ENCODE measurements around the gene THUMPD1.

DNA sequence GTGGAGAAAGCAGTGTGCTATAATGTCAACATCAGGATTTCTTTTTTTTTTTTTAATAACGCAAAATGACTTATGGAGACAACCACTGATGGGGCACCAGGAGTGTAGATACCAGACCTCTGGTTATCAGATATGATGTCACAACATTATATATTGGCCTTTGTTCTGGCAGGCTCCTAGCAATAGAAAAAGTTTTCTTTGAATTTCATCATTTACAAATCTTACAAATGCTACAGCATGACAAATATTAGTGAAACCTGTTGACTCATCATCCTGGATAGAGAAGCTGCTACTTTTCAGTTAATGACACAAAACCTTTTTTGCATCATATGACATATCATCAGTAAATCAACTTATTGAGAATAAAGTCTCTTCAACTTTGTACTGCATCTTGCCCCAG is 6.1 kb downstream of the THUMPD1 start:
- TF ChIP-seq POLR2A (IDR thresholded peaks at IDR 0.05; ENCODE audit: control extremely low read depth in 1 of 2, low read depth in 2 of 2, low read length in 2 of 2) (no peak), EZH2 (IDR thresholded peaks at IDR 0.05; ENCODE audit: low read depth, low read length, severe bottlenecking) (no peak), TAF7 (optimal IDR thresholded peaks at IDR 0.05; ENCODE audit: borderline replicate concordance, low read depth, low read length) (no peak), KDM5A (IDR thresholded peaks at IDR 0.05; ENCODE audit: low read length) (no peak), ZNF274 (IDR thresholded peaks at IDR 0.05; ENCODE audit: borderline replicate concordance, extremely low read depth, low read length) (no peak), ASH2L (IDR thresholded peaks at IDR 0.05; ENCODE audit: low read length) (no peak), CHD2 (IDR thresholded peaks at IDR 0.05; ENCODE audit: low read length) (no peak), POLR2AphosphoS5 (IDR thresholded peaks at IDR 0.05; ENCODE audit: low read depth, low read length) (no peak), RAD21 (IDR thresholded peaks at IDR 0.05 in 1 of 2, conservative IDR thresholded peaks at IDR 0.05 in 1 of 2; ENCODE audit: low read depth in 2 of 2, low read length in 2 of 2) (no peak), CREB1 (IDR thresholded peaks at IDR 0.05) (no peak)
- TF ChIP-seq, protein P1, sequence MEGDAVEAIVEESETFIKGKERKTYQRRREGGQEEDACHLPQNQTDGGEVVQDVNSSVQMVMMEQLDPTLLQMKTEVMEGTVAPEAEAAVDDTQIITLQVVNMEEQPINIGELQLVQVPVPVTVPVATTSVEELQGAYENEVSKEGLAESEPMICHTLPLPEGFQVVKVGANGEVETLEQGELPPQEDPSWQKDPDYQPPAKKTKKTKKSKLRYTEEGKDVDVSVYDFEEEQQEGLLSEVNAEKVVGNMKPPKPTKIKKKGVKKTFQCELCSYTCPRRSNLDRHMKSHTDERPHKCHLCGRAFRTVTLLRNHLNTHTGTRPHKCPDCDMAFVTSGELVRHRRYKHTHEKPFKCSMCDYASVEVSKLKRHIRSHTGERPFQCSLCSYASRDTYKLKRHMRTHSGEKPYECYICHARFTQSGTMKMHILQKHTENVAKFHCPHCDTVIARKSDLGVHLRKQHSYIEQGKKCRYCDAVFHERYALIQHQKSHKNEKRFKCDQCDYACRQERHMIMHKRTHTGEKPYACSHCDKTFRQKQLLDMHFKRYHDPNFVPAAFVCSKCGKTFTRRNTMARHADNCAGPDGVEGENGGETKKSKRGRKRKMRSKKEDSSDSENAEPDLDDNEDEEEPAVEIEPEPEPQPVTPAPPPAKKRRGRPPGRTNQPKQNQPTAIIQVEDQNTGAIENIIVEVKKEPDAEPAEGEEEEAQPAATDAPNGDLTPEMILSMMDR (IDR thresholded peaks at IDR 0.05; ENCODE audit: control extremely low read depth in 1 of 3, insufficient read depth in 1 of 3, low read depth in 1 of 3, low read length in 3 of 3): no peak
- TF ChIP-seq, protein P2, sequence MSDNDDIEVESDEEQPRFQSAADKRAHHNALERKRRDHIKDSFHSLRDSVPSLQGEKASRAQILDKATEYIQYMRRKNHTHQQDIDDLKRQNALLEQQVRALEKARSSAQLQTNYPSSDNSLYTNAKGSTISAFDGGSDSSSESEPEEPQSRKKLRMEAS (IDR thresholded peaks at IDR 0.05): no peak
- TF ChIP-seq, protein P3, sequence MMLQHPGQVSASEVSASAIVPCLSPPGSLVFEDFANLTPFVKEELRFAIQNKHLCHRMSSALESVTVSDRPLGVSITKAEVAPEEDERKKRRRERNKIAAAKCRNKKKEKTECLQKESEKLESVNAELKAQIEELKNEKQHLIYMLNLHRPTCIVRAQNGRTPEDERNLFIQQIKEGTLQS (IDR thresholded peaks at IDR 0.05; ENCODE audit: insufficient read depth, low read depth, low read length): no peak
- TF ChIP-seq, protein P4, sequence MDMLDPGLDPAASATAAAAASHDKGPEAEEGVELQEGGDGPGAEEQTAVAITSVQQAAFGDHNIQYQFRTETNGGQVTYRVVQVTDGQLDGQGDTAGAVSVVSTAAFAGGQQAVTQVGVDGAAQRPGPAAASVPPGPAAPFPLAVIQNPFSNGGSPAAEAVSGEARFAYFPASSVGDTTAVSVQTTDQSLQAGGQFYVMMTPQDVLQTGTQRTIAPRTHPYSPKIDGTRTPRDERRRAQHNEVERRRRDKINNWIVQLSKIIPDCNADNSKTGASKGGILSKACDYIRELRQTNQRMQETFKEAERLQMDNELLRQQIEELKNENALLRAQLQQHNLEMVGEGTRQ (IDR thresholded peaks at IDR 0.05; ENCODE audit: low read length): no peak
